A549 treated with AZD9567 at 1 μM for 4 hours (cell line): ENCODE measurements around the gene ZBTB33. TPM values are rescaled to one million over a fixed set of nuclear protein-coding genes. Genes with fewer than 3 reads are reported as not detected.

Source experiments
- total RNA-seq: library from RNA; stranded (reverse); fragments of 200-300 nt; extraction: Qiagen RNA extraction; gene quantifications from 5 replicates; pipeline ENCODE4 v1.2.3, GENCODE V29; 2022; ENCODE audit not compliant: insufficient read depth

Gene ZBTB33
- 7.5 to 13.4 TPM (median 11.2 TPM) in 5 replicates for total RNA-seq

DNA sequence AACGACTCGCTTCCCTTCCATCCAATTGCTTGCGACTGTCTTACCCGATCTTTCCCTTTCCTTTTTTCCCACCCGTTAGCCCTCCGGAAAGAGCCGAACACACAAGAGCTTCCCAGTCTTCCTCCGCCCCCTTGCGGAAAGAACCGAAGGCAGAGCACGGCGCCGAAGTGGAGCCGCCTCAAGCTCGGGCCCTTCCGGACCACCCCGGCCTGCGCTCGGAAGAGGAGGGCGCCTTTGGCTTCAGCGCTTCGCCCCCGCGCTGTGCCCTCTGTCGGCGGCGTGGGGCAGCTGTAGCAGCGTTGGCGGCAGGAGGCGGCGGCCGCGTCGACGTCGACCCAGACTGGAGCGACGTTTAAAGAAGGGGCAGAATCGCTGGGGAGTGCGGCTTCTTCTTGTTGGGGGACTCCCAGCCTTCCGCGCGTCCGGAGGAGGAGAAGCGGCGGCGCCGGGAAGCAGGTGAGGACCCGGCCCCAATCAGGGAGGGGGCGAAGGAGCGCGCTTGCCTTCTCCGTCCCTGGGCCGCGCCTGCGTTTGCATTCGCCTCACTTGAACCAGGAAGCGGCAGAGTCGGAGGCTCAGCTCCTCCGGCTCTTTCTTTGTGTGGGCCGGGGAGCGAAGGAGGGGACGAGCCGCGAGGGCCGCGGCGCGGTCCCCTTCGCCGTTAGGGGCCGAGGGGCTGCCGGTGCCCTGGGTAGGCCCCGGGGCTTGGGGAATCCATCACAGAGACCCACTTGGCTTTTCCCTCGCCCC, at the start of gene ZBTB33:
ZBTB33 (plus strand) TSS at position 291 of the 750 bp plus-strand sequence. CDS start 2,604 bp downstream, outside the sequence.

Other genes starting within 250 kb of the ZBTB33 start
- not detected in 5 replicates for gene RHOXF2B, start 173.1 kb upstream of the ZBTB33 start, total RNA-seq
- gene RHOXF1, start 134.9 kb upstream of the ZBTB33 start, total RNA-seq, result not detected in 5 replicates
- gene RHOXF2, start 92.2 kb upstream of the ZBTB33 start, total RNA-seq, result not detected in 5 replicates
- gene TMEM255A, start 60.6 kb downstream of the ZBTB33 start, total RNA-seq, result 0.13 to 0.37 TPM (median 0.19 TPM) in 4 of 5 replicates, not detected in the other
- gene ATP1B4, start 111.3 kb downstream of the ZBTB33 start, total RNA-seq, result 0.01 TPM in 1 of 5 replicates, not detected in the others
- gene LAMP2, start 218.5 kb downstream of the ZBTB33 start, total RNA-seq, result 86.9 to 109 TPM (median 100.0 TPM) in 5 replicates